Parathyroid adenoma (tissue), 2 donors: Measurements from ENCODE around the gene BRINP2.

ENCODE experiments used
- H2AFZ ChIP-seq: fragments of 300-600 bp; sonication (generic); one replicate; pipeline ENCODE4 v1.7.0; 2017; ENCODE audit warnings: antibody characterized with exemption, mild to moderate bottlenecking
- H3K27ac ChIP-seq: fragments of 300-600 bp; sonication (generic); one replicate; pipeline ENCODE4 v1.7.0; 2017
- H3K27me3 ChIP-seq: fragments of 300-600 bp; sonication (generic); one replicate; pipeline ENCODE4 v1.7.0; 2017; ENCODE audit warnings: low read length; ENCODE audit not compliant: control insufficient read depth, insufficient read depth
- H3K36me3 ChIP-seq: fragments of 300-600 bp; sonication (generic); one replicate; pipeline ENCODE4 v1.7.0; 2017; ENCODE audit warnings: low read length; ENCODE audit not compliant: control insufficient read depth, insufficient read depth
- H3K4me1 ChIP-seq: fragments of 300-600 bp; sonication (generic); one replicate; pipeline ENCODE4 v1.7.0; 2017; ENCODE audit warnings: control low read depth
- H3K4me2 ChIP-seq: fragments of 300-600 bp; sonication (generic); one replicate; pipeline ENCODE4 v1.7.0; 2017; ENCODE audit warnings: low read length
- H3K4me3 ChIP-seq: fragments of 300-600 bp; sonication (generic); one replicate; pipeline ENCODE4 v1.7.0; 2017; ENCODE audit warnings: low read depth, low read length
- H3K79me2 ChIP-seq: fragments of 300-600 bp; sonication (generic); one replicate; pipeline ENCODE4 v1.7.0; 2017; ENCODE audit warnings: control low read depth
- H3K9ac ChIP-seq: fragments of 300-600 bp; sonication (generic); one replicate; pipeline ENCODE4 v1.7.0; 2017; ENCODE audit warnings: mild to moderate bottlenecking
- H3K9me3 ChIP-seq: fragments of 300-600 bp; sonication (generic); one replicate; pipeline ENCODE4 v1.7.0; 2017; ENCODE audit warnings: low read length; ENCODE audit not compliant: control insufficient read depth
- TF ChIP-seq, protein P1 (sequence below): fragments of 300-600 bp; sonication (generic); IDR thresholded peaks from one replicate; pipeline ENCODE4 v1.7.0; 2017; ENCODE audit warnings: antibody characterized with exemption, mild to moderate bottlenecking
- donor health status: primary hyperparathyroidism.

The BRINP2 gene

GRCh38 chr1:177181631-177182291 is 11.0 kb downstream of the BRINP2 start:
- Histone ChIP-seq H3K79me2 (no peaks in the 10 kb centered on the region), H3K27ac (no peak overlapping the region), H3K27me3 (peaks cover 4% of the 10 kb centered on the region), H3K4me1 (no peaks in the 10 kb centered on the region), H3K36me3 (no peaks in the 10 kb centered on the region), H2AFZ (peak overlapping the region; percentile 61), H3K4me3 (peak overlapping the region; percentile 22), H3K4me2 (peak overlapping the region; percentile 63), H3K9me3 (no peaks in the 10 kb centered on the region), H3K9ac (no peak overlapping the region)
- TF ChIP-seq, protein P1, sequence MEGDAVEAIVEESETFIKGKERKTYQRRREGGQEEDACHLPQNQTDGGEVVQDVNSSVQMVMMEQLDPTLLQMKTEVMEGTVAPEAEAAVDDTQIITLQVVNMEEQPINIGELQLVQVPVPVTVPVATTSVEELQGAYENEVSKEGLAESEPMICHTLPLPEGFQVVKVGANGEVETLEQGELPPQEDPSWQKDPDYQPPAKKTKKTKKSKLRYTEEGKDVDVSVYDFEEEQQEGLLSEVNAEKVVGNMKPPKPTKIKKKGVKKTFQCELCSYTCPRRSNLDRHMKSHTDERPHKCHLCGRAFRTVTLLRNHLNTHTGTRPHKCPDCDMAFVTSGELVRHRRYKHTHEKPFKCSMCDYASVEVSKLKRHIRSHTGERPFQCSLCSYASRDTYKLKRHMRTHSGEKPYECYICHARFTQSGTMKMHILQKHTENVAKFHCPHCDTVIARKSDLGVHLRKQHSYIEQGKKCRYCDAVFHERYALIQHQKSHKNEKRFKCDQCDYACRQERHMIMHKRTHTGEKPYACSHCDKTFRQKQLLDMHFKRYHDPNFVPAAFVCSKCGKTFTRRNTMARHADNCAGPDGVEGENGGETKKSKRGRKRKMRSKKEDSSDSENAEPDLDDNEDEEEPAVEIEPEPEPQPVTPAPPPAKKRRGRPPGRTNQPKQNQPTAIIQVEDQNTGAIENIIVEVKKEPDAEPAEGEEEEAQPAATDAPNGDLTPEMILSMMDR = peak; percentile 61

DNA sequence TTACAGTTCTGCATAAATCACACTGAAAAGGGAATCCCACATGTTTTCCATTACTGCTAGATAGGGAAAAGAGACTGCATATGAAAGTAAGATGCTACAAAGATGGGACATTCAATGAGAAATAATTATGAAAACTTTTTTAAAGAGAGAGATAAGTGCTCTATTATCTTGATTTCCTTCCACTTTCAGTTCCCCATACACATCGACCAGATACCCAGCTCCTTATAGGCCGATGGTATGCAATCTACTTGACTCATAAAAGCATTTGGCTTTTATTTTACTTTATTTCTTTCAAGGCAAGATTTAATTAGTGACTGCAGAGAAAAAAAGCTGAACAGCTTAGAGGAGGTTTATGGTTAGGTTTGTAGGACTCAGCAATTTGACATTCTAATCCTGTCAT is 13.1 kb downstream of the BRINP2 start:
- TF ChIP-seq, protein P1 = no peak
- Histone ChIP-seq H3K4me1 (no peaks in the 10 kb centered on the region), H3K36me3 (no peaks in the 10 kb centered on the region), H3K27ac (no peak overlapping the region), H3K4me2 (no peak overlapping the region), H3K27me3 (peaks cover 4% of the 10 kb centered on the region), H3K9ac (no peak overlapping the region), H3K4me3 (no peak overlapping the region), H3K9me3 (no peaks in the 10 kb centered on the region), H3K79me2 (no peaks in the 10 kb centered on the region), H2AFZ (no peak overlapping the region)

DNA sequence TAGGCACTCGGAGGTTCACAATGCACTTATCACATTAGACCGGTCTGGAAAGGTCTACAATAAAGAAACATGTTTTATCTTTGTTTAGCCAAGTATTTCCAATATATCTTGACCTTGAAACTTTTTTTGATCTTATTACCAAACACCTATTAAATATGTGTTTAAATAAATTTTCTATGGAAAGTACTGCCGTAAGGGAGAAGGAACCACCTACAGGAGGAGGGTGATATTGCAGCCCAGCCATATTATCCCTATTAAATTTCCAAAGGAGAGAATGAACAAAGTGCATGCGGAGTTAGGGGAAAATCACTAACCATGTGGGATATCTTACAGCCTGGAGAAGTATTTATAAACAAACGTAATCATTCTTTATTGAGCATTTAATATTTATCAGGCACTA is 14.5 kb downstream of the BRINP2 start:
- H3K36me3 ChIP-seq = no peaks in the 10 kb centered on the region
- peaks cover 4% of the 10 kb centered on the region for H3K27me3 ChIP-seq
- no peak overlapping the region for H3K27ac ChIP-seq
- H2AFZ ChIP-seq = no peak overlapping the region
- H3K4me2 ChIP-seq = no peak overlapping the region
- H3K4me3 ChIP-seq = no peak overlapping the region
- no peaks in the 10 kb centered on the region for H3K79me2 ChIP-seq
- H3K4me1 ChIP-seq = no peaks in the 10 kb centered on the region
- no peaks in the 10 kb centered on the region for H3K9me3 ChIP-seq
- H3K9ac ChIP-seq = no peak overlapping the region
- TF ChIP-seq, protein P1 = no peak

- no peak overlapping the region for H3K4me3 ChIP-seq
- no peak overlapping the region for H2AFZ ChIP-seq
- no peak overlapping the region for H3K9ac ChIP-seq
- H3K79me2 ChIP-seq = no peaks in the 10 kb centered on the region
- no peaks in the 10 kb centered on the region for H3K4me1 ChIP-seq
- TF ChIP-seq, protein P1 = no peak
- no peak overlapping the region for H3K4me2 ChIP-seq
- H3K27ac ChIP-seq = no peak overlapping the region
- no peaks in the 10 kb centered on the region for H3K36me3 ChIP-seq
- H3K9me3 ChIP-seq = no peaks in the 10 kb centered on the region
- H3K27me3 ChIP-seq = no peaks in the 10 kb centered on the region
These were observed 15.9 kb downstream of the BRINP2 start for GRCh38 chr1:177186639-177187038.
